GM15510 (cell line): Measurements from ENCODE around the gene SPRR2G.

Source experiments
- POLR2A ChIP-seq: IDR thresholded peaks from 3 replicates; pipeline ENCODE4 v1.6.1; 2011; ENCODE audit warnings: borderline replicate concordance; ENCODE audit not compliant: insufficient read length; ENCODE audit errors: extremely low read depth

The SPRR2G gene

GRCh38 chr1:153125536-153125935 is 25.2 kb downstream of the SPRR2G start:
- TF ChIP-seq POLR2A: no peak

GRCh38 chr1:153122831-153123421 is 27.8 kb downstream of the SPRR2G start:
- no peak for TF ChIP-seq POLR2A

GRCh38 chr1:153120945-153121344 is 29.7 kb downstream of the SPRR2G start:
- no peak for TF ChIP-seq POLR2A

- TF ChIP-seq POLR2A: no peak
Measured at GRCh38 chr1:153119491-153119971, 31.2 kb downstream of the SPRR2G start.

DNA sequence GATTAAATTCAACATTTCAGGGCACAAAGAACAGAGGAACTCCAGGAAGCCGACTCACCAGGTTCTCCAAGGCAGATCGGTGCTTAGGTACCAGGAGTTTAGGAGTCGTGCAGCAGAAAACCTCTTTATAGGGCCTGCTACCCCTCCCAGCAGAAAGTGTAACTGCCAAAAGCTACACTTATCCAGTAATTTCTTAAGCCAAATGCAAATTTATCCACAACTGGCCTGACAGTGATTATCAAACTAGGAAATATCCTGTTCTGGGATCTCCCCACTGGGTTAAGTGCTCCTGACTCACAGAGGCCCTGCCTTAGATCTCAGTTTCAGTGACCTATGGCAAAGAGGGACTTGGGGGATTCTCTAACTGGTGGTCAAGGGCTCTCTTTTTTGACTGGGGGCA is 37.3 kb downstream of the SPRR2G start, which contains the start of gene SPRR2F:
Gene SPRR2F (minus strand): TSS at position 101 of the 400 bp plus-strand sequence. CDS start 783 bp downstream, outside the sequence.
- TF ChIP-seq POLR2A: no peak

GRCh38 chr1:153100245-153100644 is 50.4 kb downstream of the SPRR2G start:
- TF ChIP-seq POLR2A: no peak
